Endothelial cell of hepatic sinusoid (primary cell): ENCODE measurements around the gene COL13A1.

ENCODE experiments used
- in situ Hi-C: cut with HindIII; loops from 2 replicates; pipeline ENCODE4 v1.10.0; 2017; ENCODE audit warnings: low sequenced_read_pairs

The COL13A1 gene

GRCh38 chr10:69801434-69802315 is at the start of gene COL13A1:
Gene COL13A1 (plus strand): TSS chr10:69801906. CDS start chr10:69802424, 518 bp downstream.
- in situ Hi-C loops: no loop called here

DNA sequence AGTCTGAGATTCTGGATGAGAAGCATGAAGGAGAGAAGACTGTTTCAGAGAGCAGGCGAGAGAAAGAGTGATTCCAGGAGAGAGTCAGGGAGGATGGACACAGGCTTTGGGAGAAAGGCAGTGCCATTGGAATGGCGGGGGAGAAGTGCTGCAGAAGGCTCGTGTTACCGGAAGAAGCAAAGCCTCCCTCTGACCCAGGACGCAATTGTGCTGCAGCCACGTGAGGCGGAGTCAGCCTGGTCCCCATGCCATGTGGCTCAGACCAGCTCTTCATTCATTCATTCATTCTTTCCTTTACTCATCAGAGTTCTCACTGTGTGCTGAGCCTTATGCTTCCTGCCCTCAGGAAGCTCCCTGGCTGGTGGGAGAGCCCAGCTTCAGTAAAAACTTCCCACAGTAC is 49.2 kb upstream of the COL13A1 start:
- in situ Hi-C loops: no loop called here

DNA sequence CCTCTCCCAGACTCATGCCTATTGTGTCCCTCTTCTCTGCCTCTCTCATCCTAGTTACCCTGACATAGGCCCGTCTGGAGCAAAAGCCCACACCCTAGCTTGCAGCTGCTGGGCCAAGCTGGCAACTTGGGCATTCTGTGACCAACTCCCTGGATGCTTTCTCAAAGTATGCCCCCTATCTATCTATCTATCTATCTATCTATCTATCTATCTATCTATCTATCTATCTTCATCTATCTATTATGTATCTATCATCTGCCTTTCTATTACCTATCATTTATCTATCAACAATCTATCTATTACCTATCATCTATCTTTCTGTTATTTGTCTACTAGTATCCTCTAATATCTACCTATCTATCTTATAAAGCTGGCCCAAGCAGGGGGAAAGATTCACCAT is 45.4 kb upstream of the COL13A1 start:
- in situ Hi-C loops: no loop called here

DNA sequence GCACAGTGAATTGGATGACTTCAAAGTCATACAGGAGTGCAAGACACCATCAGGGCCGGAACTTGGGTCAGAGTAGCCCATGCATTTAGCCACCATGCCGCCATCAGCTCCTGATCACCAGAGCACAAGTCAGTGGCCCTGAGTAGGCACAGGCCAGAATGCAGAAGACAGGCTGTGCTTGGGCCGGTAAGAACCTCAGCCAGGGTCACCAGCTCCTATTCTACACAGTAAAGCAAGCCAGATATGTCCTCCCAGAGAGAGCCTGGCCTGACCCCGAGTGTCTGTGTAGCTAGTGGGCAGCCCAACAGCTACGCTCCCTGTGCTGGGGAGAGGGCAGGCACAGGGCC is 44.5 kb upstream of the COL13A1 start:
- in situ Hi-C loops: no loop called here

DNA sequence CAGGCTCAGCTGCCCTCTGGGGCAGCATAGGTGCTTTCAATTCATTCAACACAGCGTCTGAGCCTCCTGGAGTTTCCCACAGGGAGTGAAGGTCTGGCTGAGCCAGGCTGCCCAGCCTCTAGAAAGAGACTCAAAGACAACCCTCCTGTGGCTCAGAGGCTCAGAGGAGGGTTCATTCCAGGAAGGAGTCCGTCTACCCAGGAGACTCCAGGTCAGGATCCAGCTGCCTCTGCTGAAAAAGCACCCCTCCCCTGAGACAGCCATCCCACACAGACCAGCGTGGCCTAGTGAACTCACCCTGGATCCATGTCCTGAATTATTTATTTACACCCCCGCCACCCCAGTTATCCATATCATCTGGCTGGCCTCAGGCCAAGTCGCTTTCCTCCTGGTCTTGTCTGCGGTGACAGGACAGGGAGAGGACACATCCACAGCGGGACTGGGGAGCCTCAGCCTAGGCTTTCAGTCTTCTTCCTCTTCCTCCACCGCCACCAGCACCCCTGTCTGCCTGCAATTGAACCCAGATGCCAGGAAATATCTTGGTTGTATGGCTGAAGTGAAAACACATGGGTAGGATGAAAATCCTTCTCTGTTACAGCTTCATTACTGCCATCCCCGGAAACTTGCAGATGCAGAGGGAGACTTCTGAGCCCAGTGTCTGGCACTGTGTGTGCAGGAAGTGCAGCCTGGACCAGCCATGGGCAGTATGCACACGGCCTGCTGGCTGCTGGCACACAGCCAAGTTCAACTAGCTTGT is 44.0 kb upstream of the COL13A1 start:
- in situ Hi-C loops: no loop called here

DNA sequence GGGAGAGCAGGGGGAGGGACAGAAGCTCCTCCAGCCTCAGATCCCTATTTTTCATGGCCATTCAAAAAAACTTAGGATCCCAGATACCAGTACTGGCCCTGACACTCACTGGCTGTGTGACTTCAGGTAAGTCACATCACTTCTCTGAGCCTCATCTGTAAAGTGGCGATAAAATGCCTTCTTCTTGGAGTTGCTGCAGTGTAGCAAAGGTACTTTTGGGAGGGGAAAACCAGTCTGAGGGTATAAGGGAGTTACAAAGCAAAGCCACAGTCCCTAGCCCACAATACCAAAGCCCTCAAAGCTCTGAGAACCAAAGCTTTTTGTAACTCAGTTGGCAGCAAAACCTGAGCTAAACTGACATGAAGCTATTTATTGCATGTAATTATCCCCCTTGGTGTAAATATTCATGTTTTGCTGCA is 43.4 kb upstream of the COL13A1 start:
- in situ Hi-C loops: no loop called here

DNA sequence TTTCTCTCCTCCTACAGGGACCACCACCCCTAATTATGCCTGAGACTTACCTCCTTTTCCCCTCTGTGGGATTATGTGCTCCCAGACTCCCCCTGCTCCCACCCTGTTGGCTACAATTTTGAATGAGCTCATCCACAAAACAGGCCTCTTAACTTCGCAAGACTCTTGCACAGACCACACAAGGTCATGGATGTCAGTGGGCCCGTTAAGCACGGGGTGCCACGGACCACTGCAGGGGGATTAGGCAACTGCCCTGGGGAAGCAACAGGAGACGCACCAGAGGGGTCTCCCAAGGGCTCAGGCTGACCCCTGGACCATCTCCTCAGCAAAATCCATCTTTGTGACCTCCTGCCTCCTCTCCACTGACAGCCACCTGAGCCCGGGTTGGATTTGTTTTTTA is 42.1 kb upstream of the COL13A1 start:
- in situ Hi-C loops: no loop called here

DNA sequence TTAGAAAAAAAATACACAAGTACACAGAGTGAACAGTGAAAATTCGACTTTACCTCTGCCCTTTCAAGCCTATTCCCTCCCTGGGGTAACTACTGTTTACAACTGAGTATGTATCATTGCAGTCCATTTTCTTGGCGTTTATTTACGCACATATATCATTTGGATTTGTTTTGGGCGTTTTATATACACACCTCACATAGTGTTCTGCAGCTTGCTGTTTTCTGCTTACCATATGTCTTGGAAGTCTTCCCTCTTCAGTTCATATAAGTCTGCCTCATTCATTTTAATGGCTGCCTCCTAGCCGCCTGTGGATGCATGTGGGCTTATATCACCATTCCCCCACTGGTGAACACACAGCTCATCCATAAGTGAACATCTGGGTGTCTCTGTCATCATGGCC is 41.6 kb upstream of the COL13A1 start:
- in situ Hi-C loops: no loop called here

GRCh38 chr10:69761320-69761719 is 40.4 kb upstream of the COL13A1 start:
- in situ Hi-C loops: no loop called here

- in situ Hi-C loops: no loop called here
Measured at GRCh38 chr10:69766161-69766910, 35.4 kb upstream of the COL13A1 start.

- in situ Hi-C loops: no loop called here
Measured at GRCh38 chr10:69767793-69768192, 33.9 kb upstream of the COL13A1 start.

DNA sequence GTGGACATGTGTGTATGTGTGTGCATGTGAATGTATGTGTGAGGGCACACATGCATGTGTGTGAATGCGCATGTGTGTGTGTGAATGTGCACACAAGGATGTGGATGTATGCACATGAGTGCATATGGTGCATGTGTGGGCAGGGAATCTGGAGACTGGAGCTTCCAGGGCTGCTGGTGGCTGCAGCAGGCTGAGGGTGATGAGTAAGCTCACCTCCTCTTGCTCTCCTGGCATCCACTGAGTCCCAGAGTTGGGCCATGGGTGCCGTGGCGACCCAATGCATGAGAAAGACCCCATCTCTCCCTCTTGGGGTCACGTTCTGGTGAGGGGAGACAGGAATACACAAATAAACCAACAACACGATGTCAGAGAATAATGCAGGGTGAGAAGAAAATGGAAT is 33.3 kb upstream of the COL13A1 start:
- in situ Hi-C loops: no loop called here

GRCh38 chr10:69769395-69769992 is 32.2 kb upstream of the COL13A1 start:
- in situ Hi-C loops: no loop called here

- in situ Hi-C loops: loop anchor here (5.0 to 10.0 kb wide), 2 partner anchors 91 to 172 kb away; no protein-coding TSS in a partner anchor
Measured at GRCh38 chr10:69772933-69773704, 28.6 kb upstream of the COL13A1 start.

- in situ Hi-C loops: loop anchor here (5.0 to 10.0 kb wide), 2 partner anchors 92 to 170 kb away; no protein-coding TSS in a partner anchor
Measured at GRCh38 chr10:69774596-69774995, 27.1 kb upstream of the COL13A1 start.

GRCh38 chr10:69780077-69780476 is 21.6 kb upstream of the COL13A1 start:
- in situ Hi-C loops: no loop called here

DNA sequence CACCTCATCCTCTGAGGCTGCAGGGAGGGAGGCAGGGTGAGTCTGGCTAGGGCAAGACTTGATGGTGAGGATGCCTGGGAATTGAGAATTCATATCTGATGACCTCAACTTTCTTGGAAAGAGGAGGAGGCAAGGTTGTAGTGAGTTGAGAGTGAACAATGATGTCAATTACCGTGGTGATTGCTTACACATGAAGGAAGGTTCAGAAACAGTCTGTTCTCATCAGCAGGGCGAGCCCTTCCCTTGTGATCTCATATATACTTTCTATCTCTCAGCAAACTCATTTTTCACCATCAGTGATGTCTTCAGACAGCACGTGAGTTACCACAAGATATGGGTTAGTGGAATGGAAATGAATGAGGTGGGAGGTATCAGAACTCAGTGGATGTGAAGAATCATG is 20.1 kb upstream of the COL13A1 start:
- in situ Hi-C loops: no loop called here

DNA sequence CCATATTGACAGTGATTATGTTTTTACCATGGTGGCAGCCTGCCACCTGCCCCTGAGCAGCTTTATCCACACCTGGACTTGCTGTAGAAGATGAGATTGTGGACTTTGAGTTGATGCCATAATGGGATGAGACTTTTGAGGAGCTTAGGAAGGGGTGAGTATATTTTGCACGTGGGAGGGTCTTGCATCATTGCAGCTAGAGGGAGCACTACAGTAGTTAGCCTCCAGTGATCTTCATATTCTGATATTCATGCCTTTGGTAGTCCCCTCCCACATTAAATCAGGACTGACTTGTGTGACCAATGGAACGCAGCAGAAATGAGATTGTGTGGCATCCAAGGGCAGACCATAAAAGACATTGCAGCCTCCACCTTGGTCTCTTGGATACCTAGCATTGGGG is 18.2 kb upstream of the COL13A1 start:
- in situ Hi-C loops: no loop called here

GRCh38 chr10:69786791-69787190 is 14.9 kb upstream of the COL13A1 start:
- in situ Hi-C loops: no loop called here

GRCh38 chr10:69787681-69788080 is 14.0 kb upstream of the COL13A1 start:
- in situ Hi-C loops: no loop called here
